Measurements from ENCODE around the gene USP19. TPM values are rescaled to one million over a fixed set of nuclear protein-coding genes. Genes with fewer than 3 reads are reported as not detected.

The USP19 gene
- total and polyA plus RNA-seq, 11 donors: 19.2 to 90.3 (median 55.6) TPM

- peak in 1 of 4 donors; percentile 2 for ATAC-seq
- Histone ChIP-seq H3K27me3 (no peaks in the 10 kb centered on the region), H3K36me3 (peaks cover 0 to 29% (median 21%) of the 10 kb centered on the region in 9 donors), H3K27ac (peak overlapping the region in 11 of 12 donors; percentile 82 to 96 (median 91)), H3K9me3 (no peaks in the 10 kb centered on the region), H3K4me1 (peaks cover 0 to 23% (median 19%) of the 10 kb centered on the region in 12 donors), H3K4me3 (peak overlapping the region; percentile 78 to 99 (median 89))
- no peak for DNase-seq
- 28 to 38% (median 32%) methylated on average over 6 of the region's 6 CpGs for WGBS, 4 donors
- intact Hi-C loops (cut with DNase I): loop anchor here in 4 of 10 donors (5.0 to 10.0 kb wide), 4 partner anchors 33 to 280 kb away; partner anchors contain the start of genes LAMB2 (in 1 of the 4), RHOA (in 1 of the 4), TCTA (in 1 of the 4) and USP4 (in 1 of the 4)
- no peak for TF ChIP-seq CTCF (IDR thresholded peaks at IDR 0.05)
- TF ChIP-seq POLR2A (IDR thresholded peaks at IDR 0.05): no peak
Observed at GRCh38 chr3:49164983-49165720, 44.5 kb upstream of the USP19 start.

GRCh38 chr3:49163609-49164008 is 43.0 kb upstream of the USP19 start:
- ATAC-seq (no peak), DNase-seq (no peak)
- peaks cover 0 to 23% (median 19%) of the 10 kb centered on the region in 12 donors for H3K4me1 ChIP-seq
- H3K4me3 ChIP-seq: no peak overlapping the region
- intact Hi-C loops (cut with DNase I): loop anchor here in 2 of 10 donors (10.0 kb wide), 2 partner anchors 251 to 281 kb away; partner anchors contain the start of genes RHOA (in 1 of the 2) and TCTA (in 1 of the 2)
- H3K27ac ChIP-seq: no peak overlapping the region
- no peaks in the 10 kb centered on the region for H3K9me3 ChIP-seq
- WGBS, 4 donors: 83 to 94% (median 94%) methylated on average over 1 to 8 of the region's 8 CpGs
- TF ChIP-seq POLR2A (IDR thresholded peaks at IDR 0.05): no peak
- TF ChIP-seq CTCF (IDR thresholded peaks at IDR 0.05): no peak
- peaks cover 0 to 29% (median 21%) of the 10 kb centered on the region in 9 donors for H3K36me3 ChIP-seq
- H3K27me3 ChIP-seq: no peaks in the 10 kb centered on the region

GRCh38 chr3:49162751-49163419 is 42.3 kb upstream of the USP19 start:
- DNase-seq: no peak
- TF ChIP-seq CTCF (IDR thresholded peaks at IDR 0.05) (no peak), POLR2A (IDR thresholded peaks at IDR 0.05) (no peak)

More at GRCh38 chr3:49162751-49163419, 42.3 kb upstream of the USP19 start:
- no peak overlapping the region for H3K27ac ChIP-seq
- no peaks in the 10 kb centered on the region for H3K27me3 ChIP-seq
- no peaks in the 10 kb centered on the region for H3K9me3 ChIP-seq
- no peak overlapping the region for H3K4me3 ChIP-seq
- H3K4me1 ChIP-seq: peaks cover 0 to 23% (median 19%) of the 10 kb centered on the region in 12 donors
- no peak for ATAC-seq
- WGBS, 4 donors: 92 to 97% (median 96%) methylated on average over 20 to 21 of the region's 21 CpGs
- intact Hi-C loops (cut with DNase I): loop anchor here in 2 of 10 donors (10.0 kb wide), 2 partner anchors 252 to 282 kb away; partner anchors contain the start of genes RHOA (in 1 of the 2) and TCTA (in 1 of the 2)
- H3K36me3 ChIP-seq: peaks cover 0 to 29% (median 21%) of the 10 kb centered on the region in 9 donors
